Suprapubic skin (tissue), 4 donors: ENCODE data around the gene PRDM10.

Source experiments
- CTCF ChIP-seq, 2 donors: fragments of 200-600 bp in 1 of 2; fragments of 450-650 bp in 1 of 2; sonication (generic) in 1 of 2; IDR thresholded peaks; one replicate each; pipeline ENCODE4 v1.5.1; 2016 to 2019; ENCODE audit warnings: antibody characterized with exemption in 2 of 2, mild to moderate bottlenecking in 1 of 2, moderate library complexity in 1 of 2
- POLR2A ChIP-seq, 2 donors: fragments of 450-650 bp; IDR thresholded peaks; one replicate each; pipeline ENCODE4 v1.6.1; 2017; ENCODE audit warnings: antibody characterized with exemption in 2 of 2, mild to moderate bottlenecking in 2 of 2, moderate library complexity in 2 of 2
- POLR2AphosphoS5 ChIP-seq, 3 donors: sonication (generic); formaldehyde crosslinking; IDR thresholded peaks; one replicate each; pipeline ENCODE4 v1.6.1; 2017; ENCODE audit warnings: antibody characterized with exemption in 3 of 3

GRCh38 chr11:129967996-129968395 lies 34.6 kb downstream of the PRDM10 start:
- no peak for TF ChIP-seq POLR2A (IDR thresholded peaks at IDR 0.05)
- TF ChIP-seq CTCF (IDR thresholded peaks at IDR 0.05) = no peak
- no peak for TF ChIP-seq POLR2AphosphoS5 (IDR thresholded peaks at IDR 0.05)
